GM23248 (cell line): ENCODE measurements around the gene CATSPER4. TPM values are rescaled to one million over a fixed set of nuclear protein-coding genes. Genes with fewer than 3 reads are reported as not detected.

Source experiments
- DNase-seq: peaks from one replicate; pipeline ENCODE4 v3.0.0-alpha.2; 2015
- H2AFZ ChIP-seq: fragments of 200-600 bp; sonication (generic); 2 replicates; pipeline ENCODE4 v1.6.1; 2016; ENCODE audit warnings: antibody characterized with exemption
- H3F3A ChIP-seq: fragments of 200-600 bp; sonication (generic); 2 replicates; pipeline ENCODE4 v1.6.1; 2016; ENCODE audit warnings: mild to moderate bottlenecking, antibody characterized with exemption, mixed run types; ENCODE audit not compliant: insufficient read depth
- H3K27ac ChIP-seq: fragments of 200-600 bp; sonication (generic); 2 replicates; pipeline ENCODE4 v1.5.1; 2016; ENCODE audit warnings: mild to moderate bottlenecking
- H3K27me3 ChIP-seq: fragments of 200-600 bp; sonication (generic); replicated peaks from 2 replicates; pipeline ENCODE4 v1.6.1; 2016; ENCODE audit warnings: mild to moderate bottlenecking; ENCODE audit not compliant: insufficient read depth
- H3K36me3 ChIP-seq: fragments of 200-600 bp; sonication (generic); 2 replicates; pipeline ENCODE4 v1.6.1; 2016; ENCODE audit warnings: low read depth, mild to moderate bottlenecking
- H3K4me1 ChIP-seq: fragments of 200-600 bp; sonication (generic); 2 replicates; pipeline ENCODE4 v1.6.1; 2016; ENCODE audit warnings: mild to moderate bottlenecking; ENCODE audit not compliant: insufficient read depth
- H3K4me2 ChIP-seq: fragments of 200-600 bp; sonication (generic); one replicate; pipeline ENCODE4 v1.6.1; 2016; ENCODE audit warnings: mild to moderate bottlenecking; ENCODE audit not compliant: unreplicated experiment
- H3K4me3 ChIP-seq: fragments of 200-600 bp; sonication (generic); 2 replicates; pipeline ENCODE4 v1.5.1; 2016; ENCODE audit warnings: mild to moderate bottlenecking
- H3K79me2 ChIP-seq: fragments of 200-600 bp; sonication (generic); 2 replicates; pipeline ENCODE4 v1.6.1; 2016; ENCODE audit warnings: mild to moderate bottlenecking; ENCODE audit not compliant: insufficient read depth
- H3K9ac ChIP-seq: fragments of 200-600 bp; sonication (generic); 2 replicates; pipeline ENCODE4 v1.6.1; 2016; ENCODE audit warnings: mild to moderate bottlenecking
- H3K9me2 ChIP-seq: fragments of 200-600 bp; sonication (generic); 2 replicates; pipeline ENCODE4 v1.6.1; 2016; ENCODE audit warnings: mixed run types, mild to moderate bottlenecking, moderate library complexity; ENCODE audit not compliant: insufficient read depth
- H3K9me3 ChIP-seq: fragments of 200-600 bp; sonication (generic); one replicate; pipeline ENCODE4 v1.6.1; 2017; ENCODE audit warnings: low read depth
- H4K20me1 ChIP-seq: fragments of 200-600 bp; sonication (generic); 2 replicates; pipeline ENCODE4 v1.6.0; 2016; ENCODE audit not compliant: insufficient read depth
- EZH2 ChIP-seq: fragments of 200-600 bp; sonication (generic); IDR thresholded peaks from 2 replicates; pipeline ENCODE4 v1.6.1; 2018; ENCODE audit warnings: antibody characterized with exemption, mild to moderate bottlenecking; ENCODE audit not compliant: insufficient read depth, poor library complexity, severe bottlenecking
- EZH2phosphoT487 ChIP-seq: fragments of 200-600 bp; sonication (generic); IDR thresholded peaks from 2 replicates; pipeline ENCODE4 v1.6.1; 2018; ENCODE audit warnings: antibody characterized with exemption, moderate library complexity, mild to moderate bottlenecking, low read depth; ENCODE audit not compliant: insufficient read depth
- WGBS, 2 experiments: methylation state at CpG; one replicate each; pipeline ENCODE4 v1.1.6; 2015 to 2017; ENCODE audit warnings: low lambda C conversion rate in 2 of 2, low coverage in 1 of 2; ENCODE audit errors: missing lambda C conversion rate in 2 of 2; 5-methylcytosine and 5-hydroxymethylcytosine counted together
- in situ Hi-C: fragments of 300-500 bp; cut with MboI; formaldehyde crosslinking; loops from 2 replicates; pipeline ENCODE4 v1.15.0; 2020
- polyA plus RNA-seq: library from polyadenylated mRNA; unstranded; fragments of >200 nt; fragmentation: Nextera tagmentation; extraction: Ambion mirVana; gene quantifications from 2 replicates; pipeline ENCODE4 v1.2.1, GENCODE V29; 2016
- total RNA-seq: library from RNA; depleted of rRNA; stranded (reverse); fragments of >200 nt; shearing (Covaris generic); gene quantifications from 2 replicates; pipeline ENCODE4 v1.2.3, GENCODE V29; 2014; rRNA removed

Gene CATSPER4
- total RNA-seq (not detected in 2 replicates), polyA plus RNA-seq (not detected in 2 replicates)

DNA sequence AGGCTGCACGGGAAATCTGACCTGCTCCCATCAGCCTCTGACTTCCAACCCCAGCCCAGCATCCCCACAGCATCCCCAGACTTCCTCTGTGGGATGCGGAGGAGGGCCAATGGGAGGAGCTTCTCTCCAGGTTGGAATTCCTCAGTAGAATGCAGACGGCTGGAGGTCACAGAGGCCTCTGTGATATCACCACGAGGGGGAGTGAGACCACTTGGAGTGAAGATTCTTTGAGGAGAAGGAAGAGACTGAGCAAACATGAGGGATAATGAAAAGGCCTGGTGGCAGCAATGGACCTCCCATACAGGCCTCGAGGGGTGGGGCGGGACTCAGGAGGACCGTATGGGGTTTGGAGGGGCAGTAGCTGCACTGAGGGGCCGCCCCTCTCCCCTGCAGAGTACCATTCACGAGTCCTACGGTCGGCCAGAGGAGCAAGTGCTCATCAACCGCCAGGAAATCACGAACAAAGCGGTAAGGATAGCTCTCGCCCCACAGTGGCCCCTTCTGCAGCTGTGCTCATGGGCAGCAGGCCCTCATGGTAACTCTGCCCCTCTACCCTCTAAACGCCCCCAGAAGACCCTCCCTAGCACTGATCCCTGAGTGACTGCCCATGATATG lies at the start of gene CATSPER4:
Gene CATSPER4, plus strand, starts transcription at position 230 of the 615 bp plus-strand sequence. Its CDS starts 26 bp downstream, at position 256.
- no peak within 1 kb of the TSS for H3K9ac ChIP-seq
- H3K4me1 ChIP-seq = no peaks in the 10 kb centered on the region
- no peaks in the 10 kb centered on the region for H3K9me3 ChIP-seq
- H3K4me3 ChIP-seq = no peak within 1 kb of the TSS
- peaks cover 12% of the 10 kb centered on the region; the same call in 1 of the 2 replicates for H3K27me3 ChIP-seq
- no peaks in the 10 kb centered on the region for H3K36me3 ChIP-seq
- H3K9me2 ChIP-seq = no peaks in the 10 kb centered on the region
- DNase-seq = peak; percentile 25
- H3K79me2 ChIP-seq = no peaks in the 10 kb centered on the region
- no peaks in the 10 kb centered on the region for H3F3A ChIP-seq
- no peak within 1 kb of the TSS for H2AFZ ChIP-seq
- H4K20me1 ChIP-seq = no peaks in the 10 kb centered on the region
- H3K4me2 ChIP-seq = no peak within 1 kb of the TSS
- in situ Hi-C loops = no loop called here
- TF ChIP-seq EZH2phosphoT487 (no peak), EZH2 (no peak)
- 42 to 52% methylated on average over 12 to 15 of the region's 16 CpGs for WGBS, 2 experiments
- no peak within 1 kb of the TSS for H3K27ac ChIP-seq

DNA sequence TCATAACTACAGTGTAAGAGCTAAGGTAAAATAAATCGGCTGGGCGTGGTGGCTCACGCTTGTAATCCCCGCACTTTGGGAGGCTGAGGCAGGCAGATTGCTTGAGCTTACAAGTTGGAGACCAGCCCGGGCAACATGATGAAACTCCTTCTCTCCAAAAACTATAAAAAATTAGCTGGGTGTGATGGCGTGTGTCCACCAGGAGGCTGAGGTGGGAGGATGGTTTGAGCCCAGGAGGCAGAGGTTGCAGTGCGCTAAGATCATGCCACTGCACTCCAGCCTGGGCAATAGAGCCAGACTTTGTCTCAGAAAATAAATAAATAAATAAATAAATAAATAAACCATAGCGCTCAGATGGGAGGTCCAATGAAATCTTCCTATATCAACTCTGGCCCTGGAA lies 48.2 kb upstream of the CATSPER4 start:
- Histone ChIP-seq H2AFZ (no peak overlapping the region), H3K4me1 (no peaks in the 10 kb centered on the region), H3K36me3 (no peaks in the 10 kb centered on the region), H3K9ac (no peak overlapping the region), H3K4me2 (no peak overlapping the region), H3K27ac (no peak overlapping the region), H3K4me3 (no peak overlapping the region), H3K27me3 (no peaks in the 10 kb centered on the region; the same call in 1 of the 2 replicates), H3F3A (no peaks in the 10 kb centered on the region), H3K79me2 (no peaks in the 10 kb centered on the region), H4K20me1 (no peaks in the 10 kb centered on the region), H3K9me2 (no peaks in the 10 kb centered on the region), H3K9me3 (no peaks in the 10 kb centered on the region)
- in situ Hi-C loops = no loop called here
- TF ChIP-seq EZH2 (no peak), EZH2phosphoT487 (no peak)
- WGBS, 2 experiments = 71% methylated on average over 8 of the region's 8 CpGs
- DNase-seq = peak; percentile 33

DNA sequence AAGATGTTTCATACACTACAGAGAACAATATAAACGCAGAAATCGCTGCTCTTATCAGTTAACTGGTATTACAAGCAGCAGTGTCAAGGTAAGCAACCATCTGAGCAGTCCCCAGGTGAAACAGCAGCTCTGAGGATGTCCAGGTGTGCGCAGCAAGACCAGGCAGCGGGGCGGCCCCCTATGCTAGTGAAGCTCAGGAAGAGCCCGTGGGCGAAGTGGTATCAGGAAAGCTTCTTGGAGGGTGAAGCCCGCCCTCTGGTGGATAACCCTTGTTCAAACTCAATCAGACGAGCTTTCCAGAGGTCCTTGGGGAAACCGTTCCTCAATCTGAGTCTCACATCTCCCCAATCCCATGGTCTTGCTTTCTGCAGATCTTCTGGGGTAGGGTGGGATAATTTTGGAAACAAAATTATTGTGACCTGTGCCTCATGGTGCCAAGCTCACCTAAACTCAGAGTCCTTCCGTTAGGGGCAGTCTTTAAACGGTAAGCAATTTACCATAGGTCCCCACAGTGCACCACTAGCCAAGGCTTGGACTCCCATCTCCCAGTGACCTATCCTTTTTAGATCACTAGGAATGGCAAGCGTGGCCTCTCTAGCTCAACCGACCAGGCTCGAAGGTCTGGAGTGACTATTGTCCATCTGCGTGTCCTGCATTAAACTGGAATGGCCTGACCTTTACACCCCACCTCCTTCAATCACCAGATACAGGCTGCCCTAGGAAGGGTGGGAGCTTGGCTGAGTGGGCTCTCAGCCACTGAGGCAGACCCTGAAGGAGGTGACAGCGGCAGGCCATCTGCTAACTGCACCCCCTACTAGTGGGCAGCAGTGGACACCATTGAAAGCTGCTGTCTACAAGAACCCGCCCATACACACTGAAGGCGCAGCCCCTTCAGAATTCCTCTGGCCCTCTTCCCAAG lies 45.1 kb upstream of the CATSPER4 start:
- H3F3A ChIP-seq = no peaks in the 10 kb centered on the region
- H2AFZ ChIP-seq = peak overlapping the region; percentile 68
- no peaks in the 10 kb centered on the region for H3K9me2 ChIP-seq
- DNase-seq = peak; percentile 89
- no peaks in the 10 kb centered on the region for H3K4me1 ChIP-seq
- no peak overlapping the region for H3K9ac ChIP-seq
- no peaks in the 10 kb centered on the region for H3K36me3 ChIP-seq
- no peaks in the 10 kb centered on the region for H3K79me2 ChIP-seq
- H3K27ac ChIP-seq = no peak overlapping the region
- H3K4me3 ChIP-seq = no peak overlapping the region
- TF ChIP-seq EZH2 (no peak), EZH2phosphoT487 (no peak)
- in situ Hi-C loops = no loop called here
- WGBS, 2 experiments = 19% methylated on average over 19 of the region's 19 CpGs
- peaks cover 23% of the 10 kb centered on the region for H3K27me3 ChIP-seq
- peak overlapping the region; percentile 47 for H3K4me2 ChIP-seq
- no peaks in the 10 kb centered on the region for H3K9me3 ChIP-seq
- H4K20me1 ChIP-seq = no peaks in the 10 kb centered on the region

DNA sequence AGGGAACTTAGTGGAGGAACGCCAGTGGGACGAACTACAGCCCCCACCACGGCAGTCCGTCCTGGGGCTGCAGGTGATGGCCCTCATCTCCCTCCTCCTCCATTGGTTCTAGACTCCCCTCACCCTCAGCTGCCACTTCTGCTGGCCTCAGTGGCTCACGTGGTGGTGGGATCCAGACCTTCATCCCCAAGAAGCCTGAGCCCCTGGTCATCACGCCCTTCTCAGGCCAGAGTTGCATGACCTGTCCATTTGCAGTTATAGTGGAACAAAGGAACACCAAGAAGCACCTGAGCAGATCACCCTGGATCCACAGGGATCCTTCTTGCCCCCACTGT lies 44.5 kb upstream of the CATSPER4 start:
- Histone ChIP-seq H2AFZ (no peak overlapping the region), H3K9me3 (no peaks in the 10 kb centered on the region), H3K36me3 (no peaks in the 10 kb centered on the region), H4K20me1 (no peaks in the 10 kb centered on the region), H3K4me1 (no peaks in the 10 kb centered on the region), H3K9me2 (no peaks in the 10 kb centered on the region), H3K27me3 (peaks cover 29% of the 10 kb centered on the region), H3K27ac (no peak overlapping the region), H3K9ac (no peak overlapping the region), H3K4me2 (no peak overlapping the region), H3K79me2 (no peaks in the 10 kb centered on the region), H3K4me3 (no peak overlapping the region), H3F3A (no peaks in the 10 kb centered on the region)
- DNase-seq = no peak
- no peak for TF ChIP-seq EZH2phosphoT487
- TF ChIP-seq EZH2 = no peak
- WGBS, 2 experiments = 2 to 5% methylated on average over 6 of the region's 6 CpGs
- in situ Hi-C loops = no loop called here
